Tibial artery (tissue), 4 donors: ENCODE measurements around the gene LCT.

ENCODE experiments used
- DNase-seq, 2 donors: peaks; one replicate each; pipeline ENCODE4 v3.0.0-alpha.2; 2019
- H3K27ac ChIP-seq, 2 donors: fragments of 200-600 bp; sonication (generic) in 1 of 2; 1 replicate in 1 of 2; 2 replicates in 1 of 2; pipeline ENCODE4 v1.5.1; 2018 to 2019; ENCODE audit warnings: mild to moderate bottlenecking in 1 of 2
- H3K27me3 ChIP-seq, 2 donors: fragments of 200-600 bp; sonication (generic) in 1 of 2; one replicate each; pipeline versions ENCODE4 v1.5.1 to v1.6.0; 2016 to 2019
- H3K36me3 ChIP-seq, 3 donors: fragments of 200-600 bp; sonication (generic) in 2 of 3; one replicate each; pipeline ENCODE4 v1.5.1; 2016 to 2019; ENCODE audit warnings: mild to moderate bottlenecking in 2 of 3
- H3K4me1 ChIP-seq, 4 donors: fragments of 200-600 bp; sonication (generic) in 2 of 4; 1 replicate in 3 of 4; 2 replicates in 1 of 4; pipeline ENCODE4 v1.5.1; 2016 to 2019
- H3K4me3 ChIP-seq, 2 donors: fragments of 200-600 bp; sonication (generic) in 1 of 2; 1 replicate in 1 of 2; 2 replicates in 1 of 2; pipeline ENCODE4 v1.5.1; 2018 to 2019; ENCODE audit warnings: mild to moderate bottlenecking in 2 of 2
- H3K9me3 ChIP-seq, 3 donors: fragments of 200-600 bp; sonication (generic) in 1 of 3; one replicate each; pipeline ENCODE4 v1.5.1; 2016 to 2019
- intact Hi-C: fragments of 100-400 bp; cut with DNase I; formaldehyde crosslinking; loops from one replicate; pipeline ENCODE4 v1.15.0; 2023; ENCODE audit warnings: low total_unique reads
- TF ChIP-seq, protein P1 (sequence below), 2 experiments: fragments of 200-600 bp in 1 of 2; fragments of 450-650 bp in 1 of 2; IDR thresholded peaks; one replicate each; pipeline ENCODE4 v1.5.1; 2017 to 2019; ENCODE audit warnings: antibody characterized with exemption in 2 of 2, mild to moderate bottlenecking in 1 of 2, moderate library complexity in 1 of 2

LCT gene

DNA sequence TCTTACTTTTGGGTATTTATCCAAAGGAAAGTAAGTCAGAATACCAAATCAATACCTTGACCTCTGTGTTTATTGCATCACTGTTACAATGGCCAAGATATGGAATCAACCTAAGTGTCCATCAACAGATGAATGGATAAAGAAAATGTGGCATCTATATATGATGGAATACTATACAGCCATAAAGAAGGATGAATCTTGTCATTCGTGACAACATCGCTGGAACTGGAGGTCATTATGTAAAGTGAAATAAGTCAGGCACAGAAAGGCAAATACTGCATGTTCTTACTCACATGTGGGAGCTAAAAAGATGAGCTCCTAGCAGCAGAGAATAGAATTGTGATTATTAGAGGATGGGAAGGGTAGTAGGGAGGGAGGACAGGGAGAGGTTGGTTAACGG is 34.6 kb downstream of the LCT start:
- Histone ChIP-seq H3K27me3 (no peaks in the 10 kb centered on the region), H3K36me3 (no peaks in the 10 kb centered on the region), H3K27ac (no peak overlapping the region), H3K4me1 (no peaks in the 10 kb centered on the region), H3K9me3 (no peaks in the 10 kb centered on the region), H3K4me3 (no peak overlapping the region)
- intact Hi-C loops: no loop called here
- TF ChIP-seq, protein P1, sequence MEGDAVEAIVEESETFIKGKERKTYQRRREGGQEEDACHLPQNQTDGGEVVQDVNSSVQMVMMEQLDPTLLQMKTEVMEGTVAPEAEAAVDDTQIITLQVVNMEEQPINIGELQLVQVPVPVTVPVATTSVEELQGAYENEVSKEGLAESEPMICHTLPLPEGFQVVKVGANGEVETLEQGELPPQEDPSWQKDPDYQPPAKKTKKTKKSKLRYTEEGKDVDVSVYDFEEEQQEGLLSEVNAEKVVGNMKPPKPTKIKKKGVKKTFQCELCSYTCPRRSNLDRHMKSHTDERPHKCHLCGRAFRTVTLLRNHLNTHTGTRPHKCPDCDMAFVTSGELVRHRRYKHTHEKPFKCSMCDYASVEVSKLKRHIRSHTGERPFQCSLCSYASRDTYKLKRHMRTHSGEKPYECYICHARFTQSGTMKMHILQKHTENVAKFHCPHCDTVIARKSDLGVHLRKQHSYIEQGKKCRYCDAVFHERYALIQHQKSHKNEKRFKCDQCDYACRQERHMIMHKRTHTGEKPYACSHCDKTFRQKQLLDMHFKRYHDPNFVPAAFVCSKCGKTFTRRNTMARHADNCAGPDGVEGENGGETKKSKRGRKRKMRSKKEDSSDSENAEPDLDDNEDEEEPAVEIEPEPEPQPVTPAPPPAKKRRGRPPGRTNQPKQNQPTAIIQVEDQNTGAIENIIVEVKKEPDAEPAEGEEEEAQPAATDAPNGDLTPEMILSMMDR (IDR thresholded peaks at IDR 0.05): no peak
- no peak for DNase-seq

DNA sequence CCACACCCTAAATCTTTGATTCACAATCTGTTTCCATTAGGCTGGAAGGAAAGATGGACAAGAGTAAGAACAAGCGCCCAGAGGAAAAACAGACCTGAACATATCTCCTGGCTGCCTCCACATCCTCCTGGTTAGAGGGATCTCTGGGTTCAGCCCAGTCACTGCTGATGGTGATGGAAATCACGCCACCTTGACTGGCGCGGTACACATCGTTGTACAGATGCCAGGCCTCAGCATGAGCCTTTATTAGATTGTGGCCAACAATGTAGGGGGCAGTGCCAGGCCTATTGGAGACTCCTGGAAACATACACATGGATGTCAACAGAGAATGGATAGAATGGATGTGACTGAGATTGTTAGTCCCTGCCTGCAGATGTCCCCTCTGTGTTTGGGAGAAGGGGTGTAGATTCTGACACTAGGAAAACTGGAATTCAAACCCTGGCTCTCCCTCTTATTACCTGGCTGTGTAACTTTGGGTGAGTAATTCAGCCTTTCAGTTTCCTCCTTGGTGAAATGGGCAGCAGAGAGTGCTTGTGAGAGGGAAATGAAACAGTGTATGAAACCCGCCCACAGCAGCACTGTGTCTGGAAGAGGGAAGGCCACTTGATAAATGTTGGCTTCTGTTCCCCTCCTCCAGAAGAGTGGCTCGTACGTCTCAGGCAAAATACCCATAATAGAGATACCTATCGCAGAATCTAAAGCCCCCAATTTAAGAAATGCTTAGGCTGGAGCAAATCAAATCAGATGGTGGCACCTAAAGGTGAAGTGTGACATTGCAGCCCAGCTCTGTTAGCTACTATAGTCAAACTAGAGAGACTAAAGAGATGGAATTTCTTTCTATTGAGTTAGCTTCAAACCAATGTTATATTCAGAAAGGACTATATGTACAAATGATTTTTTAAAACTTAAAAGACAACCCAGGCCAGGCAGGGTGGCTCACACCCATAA is 36.2 kb downstream of the LCT start:
- no peak overlapping the region for H3K27ac ChIP-seq
- no peaks in the 10 kb centered on the region for H3K36me3 ChIP-seq
- no peak overlapping the region for H3K4me3 ChIP-seq
- no peaks in the 10 kb centered on the region for H3K4me1 ChIP-seq
- H3K27me3 ChIP-seq: no peaks in the 10 kb centered on the region
- intact Hi-C loops: no loop called here
- TF ChIP-seq, protein P1 (IDR thresholded peaks at IDR 0.05): no peak
- no peaks in the 10 kb centered on the region for H3K9me3 ChIP-seq
- DNase-seq: no peak

DNA sequence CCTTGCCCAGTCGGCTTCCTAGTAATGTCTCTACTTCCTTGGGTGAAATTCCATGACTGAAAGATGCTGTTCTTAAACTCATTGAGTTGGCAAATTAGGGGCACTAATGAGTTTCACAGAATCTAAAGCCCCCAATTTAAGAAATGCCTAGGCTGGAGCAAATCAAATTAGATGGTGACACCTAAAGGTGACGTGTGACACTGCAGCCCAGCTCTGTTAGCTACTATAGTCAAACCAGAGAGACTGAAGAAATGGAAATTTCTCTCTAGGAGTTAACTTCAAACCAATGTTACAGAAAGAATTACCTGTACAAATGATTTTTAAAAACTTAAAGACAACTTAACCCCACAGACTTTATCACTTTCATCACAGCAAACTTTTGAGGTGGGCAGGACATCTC is 37.2 kb downstream of the LCT start:
- Histone ChIP-seq H3K4me3 (no peak overlapping the region), H3K27me3 (no peaks in the 10 kb centered on the region), H3K27ac (no peak overlapping the region), H3K4me1 (no peaks in the 10 kb centered on the region), H3K9me3 (no peaks in the 10 kb centered on the region), H3K36me3 (no peaks in the 10 kb centered on the region)
- TF ChIP-seq, protein P1 (IDR thresholded peaks at IDR 0.05): no peak
- DNase-seq: no peak
- intact Hi-C loops: no loop called here

DNA sequence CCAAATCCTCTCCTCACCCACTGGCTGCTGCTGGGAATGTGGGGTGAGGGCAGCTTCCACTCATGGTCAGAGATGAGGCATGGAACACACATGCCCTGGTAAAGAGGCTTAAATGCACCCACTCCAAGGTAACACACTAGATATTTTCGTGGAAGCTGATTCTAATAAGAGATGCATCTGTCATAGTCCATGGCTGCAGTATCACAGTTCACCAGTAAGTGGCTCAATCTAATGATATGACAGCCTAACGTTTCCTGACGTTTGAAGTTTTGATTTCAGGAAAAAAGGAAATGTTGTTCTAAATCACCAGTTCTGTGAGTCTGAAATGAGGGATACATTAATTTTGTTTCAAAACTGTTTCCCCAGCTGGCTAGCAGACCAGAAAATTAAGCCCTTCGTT is 38.2 kb downstream of the LCT start:
- Histone ChIP-seq H3K9me3 (no peaks in the 10 kb centered on the region), H3K36me3 (no peaks in the 10 kb centered on the region), H3K4me1 (no peaks in the 10 kb centered on the region), H3K27ac (no peak overlapping the region), H3K4me3 (no peak overlapping the region), H3K27me3 (no peaks in the 10 kb centered on the region)
- intact Hi-C loops: no loop called here
- no peak for DNase-seq
- TF ChIP-seq, protein P1 (IDR thresholded peaks at IDR 0.05): no peak

DNA sequence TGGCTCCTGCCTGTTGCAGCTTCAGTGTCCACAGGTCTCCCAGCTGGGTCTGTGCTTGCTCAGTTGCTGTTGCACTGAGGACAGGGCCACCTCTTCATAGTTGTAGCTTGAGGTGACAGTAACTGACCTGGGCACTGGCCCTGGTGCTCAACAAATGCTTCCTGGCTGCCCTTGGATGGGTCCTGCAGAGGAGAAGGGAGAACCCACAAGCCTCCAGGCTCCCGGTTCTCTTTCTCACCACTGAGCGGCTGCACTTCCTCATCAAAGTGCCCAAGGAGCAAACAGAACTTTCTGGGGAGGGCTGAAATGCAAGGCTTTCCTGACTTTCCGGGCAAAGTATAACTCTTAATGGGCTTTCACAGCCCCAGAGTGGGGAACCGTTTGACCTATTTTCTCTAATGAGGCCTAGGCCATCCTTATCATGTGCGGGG is 38.7 kb downstream of the LCT start:
- no peaks in the 10 kb centered on the region for H3K9me3 ChIP-seq
- no peaks in the 10 kb centered on the region for H3K36me3 ChIP-seq
- intact Hi-C loops: no loop called here

More for the DNA sequence above, 38.7 kb downstream of the LCT start:
- TF ChIP-seq, protein P1 (IDR thresholded peaks at IDR 0.05): no peak
- Histone ChIP-seq H3K27me3 (no peaks in the 10 kb centered on the region), H3K4me1 (no peaks in the 10 kb centered on the region), H3K4me3 (no peak overlapping the region), H3K27ac (no peak overlapping the region)
- no peak for DNase-seq
